H1 (cell line): ENCODE data around the gene TM2D1. TPM values are rescaled to one million over a fixed set of nuclear protein-coding genes. Genes with fewer than 3 reads are reported as not detected.

Experiments
- CHD1 ChIP-seq: IDR thresholded peaks from 2 replicates; pipeline ENCODE4 v1.6.1; 2012; ENCODE audit warnings: low read depth, low read length, improper control_type of control experiment
- EGR1 ChIP-seq: IDR thresholded peaks from 2 replicates; pipeline ENCODE4 v1.6.1; 2011; ENCODE audit warnings: low read depth, low read length, borderline replicate concordance
- polyA plus RNA-seq, 7 experiments: library from polyadenylated mRNA; depleted of rRNA in 3 of 7; stranded (reverse) in 5 of 7; unstranded in 2 of 7; fragments of >200 nt in 5 of 7; fragments of 200-250 nt in 2 of 7; gene quantifications; 1 replicate in 5 of 7; 2 replicates in 1 of 7; 4 replicates in 1 of 7; pipeline versions ENCODE4 v1.2.1 to v1.2.3, GENCODE V29; 2011 to 2013; ENCODE audit warnings: missing spikeins in 2 of 7, mixed read lengths in 2 of 7
- total RNA-seq: library from RNA; stranded (reverse); fragmentation: NEBNext Ultra II Directional; extraction: Animal tissue kit (Norgen Biotek cat#: 25700); gene quantifications from 2 replicates; pipeline ENCODE4 v1.2.1, GENCODE V29; 2021

TM2D1 gene
- total and polyA plus RNA-seq, 2 of the 8 experiments (the other 6 are each of a cell fraction or from before 2014, with no cell fraction given): 17.7 to 20.5 TPM

DNA sequence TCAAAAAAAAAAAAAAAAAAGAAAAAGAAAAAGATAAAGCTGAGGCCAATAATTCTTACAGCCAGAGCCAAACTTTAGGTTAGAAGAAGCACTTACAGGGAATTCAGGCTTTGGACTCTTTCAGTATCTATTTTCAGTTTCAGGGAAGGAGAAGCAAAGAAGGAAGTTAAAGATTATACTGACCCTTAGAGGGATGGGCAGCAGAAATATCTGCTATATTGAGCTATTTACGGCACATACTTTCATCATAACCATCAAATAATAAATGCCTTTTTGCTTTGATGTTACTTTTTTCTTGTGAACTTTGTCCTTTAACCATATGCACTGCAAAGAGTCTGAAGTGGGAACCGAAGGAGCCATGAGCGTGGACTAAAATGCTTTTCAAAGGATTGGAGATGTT is 42.0 kb downstream of the TM2D1 start (continued):
- TF ChIP-seq CHD1 (no peak), EGR1 (no peak)
